GM18505 (cell line): ENCODE data around the gene SEMA3G.

Experiments used
- ATAC-seq: cut with Tn5 transposase; IDR thresholded peaks from one replicate; pipeline ENCODE4 v1.9.1; 2021; ENCODE audit not compliant: unreplicated experiment
- POLR2A ChIP-seq: IDR thresholded peaks from 4 replicates; pipeline ENCODE4 v1.6.1; 2011; ENCODE audit warnings: borderline replicate concordance; ENCODE audit not compliant: insufficient read depth, insufficient read length; ENCODE audit errors: extremely low read depth

The SEMA3G gene

GRCh38 chr3:52446042-52446441 lies 1.1 kb upstream of the SEMA3G start:
- TF ChIP-seq POLR2A: no peak
- no peak for ATAC-seq

GRCh38 chr3:52443791-52444687 lies 864 bp downstream of the SEMA3G start:
- ATAC-seq: no peak
- TF ChIP-seq POLR2A: no peak

GRCh38 chr3:52443268-52443610 lies 1.7 kb downstream of the SEMA3G start:
- TF ChIP-seq POLR2A: no peak
- ATAC-seq: no peak

GRCh38 chr3:52442409-52443267 lies 2.3 kb downstream of the SEMA3G start:
- no peak for ATAC-seq
- no peak for TF ChIP-seq POLR2A

- no peak for ATAC-seq
- TF ChIP-seq POLR2A: no peak
Measured at GRCh38 chr3:52441772-52442332, 3.1 kb downstream of the SEMA3G start.

GRCh38 chr3:52441091-52441771 lies 3.7 kb downstream of the SEMA3G start:
- no peak for ATAC-seq
- TF ChIP-seq POLR2A: no peak

- no peak for ATAC-seq
- TF ChIP-seq POLR2A: no peak
Measured at GRCh38 chr3:52440671-52441070, 4.2 kb downstream of the SEMA3G start.

- TF ChIP-seq POLR2A: no peak
- ATAC-seq: no peak
Measured at GRCh38 chr3:52440249-52440551, 4.7 kb downstream of the SEMA3G start.

- TF ChIP-seq POLR2A: no peak
Measured at GRCh38 chr3:52439426-52440248, 5.3 kb downstream of the SEMA3G start.

GRCh38 chr3:52438579-52439425 lies 6.1 kb downstream of the SEMA3G start:
- no peak for TF ChIP-seq POLR2A
- no peak for ATAC-seq

More at GRCh38 chr3:52439426-52440248, 5.3 kb downstream of the SEMA3G start:
- no peak for ATAC-seq

- no peak for TF ChIP-seq POLR2A
Measured at GRCh38 chr3:52438104-52438376, 6.9 kb downstream of the SEMA3G start.

More at GRCh38 chr3:52438104-52438376, 6.9 kb downstream of the SEMA3G start:
- ATAC-seq: no peak
